ENCODE data around the gene CORO2B.

CORO2B gene

DNA sequence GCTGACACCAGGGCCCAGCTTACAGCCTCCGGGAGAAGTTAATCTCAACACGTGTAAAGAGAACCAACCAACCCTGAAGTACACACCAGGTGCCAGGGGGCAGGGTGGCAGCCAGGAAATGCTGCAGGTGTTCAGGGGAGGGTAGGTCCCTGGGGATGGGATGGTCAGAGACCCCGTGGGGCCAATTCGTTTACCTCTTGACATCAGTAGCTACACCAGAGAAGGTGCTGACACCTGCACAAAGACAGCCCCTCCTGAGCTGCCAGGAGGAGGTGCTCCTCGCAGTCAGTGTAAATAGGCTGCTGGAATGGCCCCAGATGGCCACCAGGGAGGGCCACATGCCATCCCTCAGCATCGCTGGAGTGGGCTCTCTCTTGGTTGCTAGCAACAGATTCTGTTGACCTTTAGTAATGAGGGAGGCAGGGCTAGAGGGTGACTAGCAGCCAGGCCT lies 52.8 kb downstream of the CORO2B start:
- peak; percentile 67 for DNase-seq

DNA sequence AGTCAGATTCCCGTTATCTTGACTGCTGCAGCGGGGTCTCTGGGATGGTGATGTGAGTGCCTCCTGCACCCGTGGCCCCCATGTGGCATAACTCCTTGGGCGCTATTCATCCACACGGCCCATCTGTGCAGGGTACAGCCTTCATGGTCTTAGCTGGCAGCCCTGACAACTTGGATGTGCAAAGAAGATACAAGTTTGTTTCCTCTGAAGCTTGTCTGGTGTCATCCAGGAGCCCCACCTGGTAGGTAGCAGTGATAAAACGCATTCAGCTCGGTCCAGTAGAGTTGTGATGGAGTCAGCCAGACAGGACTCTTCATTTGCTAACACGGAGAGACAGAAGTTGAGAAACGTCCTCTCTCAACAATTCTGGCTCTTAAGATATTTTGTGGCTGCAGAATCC lies 53.3 kb downstream of the CORO2B start:
- no peak for DNase-seq

DNA sequence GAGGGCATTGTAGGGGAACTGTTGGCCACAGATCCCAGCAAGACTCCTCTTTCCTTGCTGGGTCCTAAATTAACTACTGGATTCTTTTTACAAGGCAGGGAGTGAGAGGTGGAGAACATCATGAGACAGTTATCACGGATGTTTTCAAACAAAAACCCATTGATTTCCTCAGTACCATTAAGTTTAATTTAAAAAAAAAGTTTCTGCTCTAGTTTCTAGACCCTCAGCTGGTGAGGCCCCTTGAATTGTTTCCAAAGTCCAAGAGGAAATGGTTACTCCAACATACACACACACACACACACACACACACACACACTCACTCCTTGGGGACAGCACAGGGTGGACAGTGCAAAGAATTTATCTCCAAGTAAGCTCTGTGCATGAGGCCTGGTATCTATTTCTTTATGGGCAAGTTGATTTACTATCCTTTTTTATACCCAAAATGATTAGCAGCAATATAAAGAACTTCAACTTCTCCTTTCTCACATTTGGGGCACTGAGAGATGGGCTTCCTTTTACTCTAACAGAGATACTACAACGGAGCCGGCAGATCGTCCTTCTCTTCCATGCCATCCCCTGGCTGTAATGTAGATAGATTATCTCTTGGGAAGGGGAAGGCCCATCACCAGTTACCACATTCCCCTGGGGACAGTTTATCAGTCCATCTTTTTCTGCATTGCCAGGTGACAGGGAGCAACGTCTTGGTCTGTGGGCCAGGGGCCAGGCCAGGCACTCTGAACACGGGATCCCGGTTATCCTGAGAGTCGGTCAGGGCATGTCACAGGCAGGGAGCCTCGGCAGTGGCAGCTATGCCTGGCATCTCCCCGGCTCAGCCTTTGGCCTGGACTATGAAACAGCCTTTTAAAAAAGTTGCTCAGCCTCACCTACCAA lies 54.7 kb downstream of the CORO2B start:
- no peak for DNase-seq

DNA sequence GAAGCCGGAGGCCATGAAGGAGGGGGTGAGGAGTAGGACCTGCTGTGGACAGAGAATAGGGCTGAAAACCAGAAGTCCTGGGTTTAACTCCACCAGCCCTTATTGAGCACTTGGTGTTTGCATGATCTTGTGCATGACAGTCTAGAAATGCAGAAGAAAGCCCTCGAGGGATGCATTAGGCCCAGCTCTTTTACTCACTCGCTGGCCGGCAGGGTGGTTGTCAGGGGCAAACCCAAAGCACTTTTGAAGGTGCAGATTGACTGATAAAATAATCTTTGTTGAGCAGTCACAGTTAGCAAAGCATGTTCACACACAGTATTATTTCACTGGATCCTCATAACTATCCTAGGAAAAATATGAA lies 55.3 kb downstream of the CORO2B start:
- DNase-seq = no peak

DNA sequence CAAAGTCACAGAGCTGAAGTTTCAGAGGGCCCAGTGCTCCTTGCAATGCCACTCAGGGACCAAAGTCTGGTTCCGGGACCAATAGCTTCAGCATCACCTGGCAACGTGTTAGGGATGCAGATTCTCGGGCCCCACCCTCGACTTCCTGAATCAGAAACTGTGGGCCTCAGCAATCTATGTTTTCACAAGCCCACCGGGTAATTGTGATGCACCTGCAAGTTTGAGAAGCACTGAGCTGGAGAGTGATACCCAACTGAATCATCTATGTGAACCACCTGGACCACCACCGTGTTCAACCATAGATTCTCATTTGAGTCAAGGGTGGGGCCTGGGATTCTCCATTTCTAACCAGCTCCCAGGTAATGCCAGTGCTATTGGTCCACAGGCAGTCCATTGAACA lies 55.7 kb downstream of the CORO2B start:
- DNase-seq = no peak

DNA sequence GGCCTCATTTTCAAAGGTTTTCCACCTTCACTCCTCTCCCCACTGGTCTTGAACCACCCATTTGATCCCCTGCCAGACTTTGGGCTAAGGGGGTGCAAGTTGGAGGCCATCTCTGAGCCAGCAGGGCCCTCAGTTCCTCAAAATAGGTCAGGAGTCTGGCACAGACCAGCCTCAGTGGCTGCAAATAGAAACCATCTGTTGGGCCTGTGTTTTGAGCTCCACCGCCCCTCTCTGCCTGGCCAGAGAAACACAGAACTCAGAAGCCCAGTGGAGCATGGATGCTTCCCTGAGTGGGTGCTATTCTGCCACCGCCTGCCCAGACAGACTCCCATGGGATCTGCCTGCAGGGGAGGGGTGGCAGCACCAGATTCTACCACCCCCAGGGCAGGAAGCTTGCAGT lies 56.3 kb downstream of the CORO2B start:
- no peak for DNase-seq

DNA sequence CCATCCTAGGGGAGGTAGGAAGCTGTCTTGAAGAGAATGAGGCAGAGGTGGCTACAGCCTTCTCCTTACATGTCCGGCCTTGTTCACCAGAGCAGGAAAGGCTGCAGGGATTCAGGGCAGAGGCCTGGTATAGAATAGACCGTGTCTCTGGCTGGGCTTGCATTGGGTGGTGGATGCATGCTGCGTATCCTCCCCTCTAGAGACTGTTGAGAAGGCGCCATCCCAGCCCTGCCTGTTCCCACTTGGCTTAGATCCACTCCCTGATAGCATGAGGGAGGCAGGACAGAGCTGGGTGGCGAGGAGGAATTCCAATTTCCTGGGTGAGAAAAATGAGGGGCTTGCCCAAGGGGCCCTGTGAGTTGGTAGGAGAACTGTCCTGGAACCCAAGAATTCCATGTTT lies 57.5 kb downstream of the CORO2B start:
- no peak for DNase-seq

DNA sequence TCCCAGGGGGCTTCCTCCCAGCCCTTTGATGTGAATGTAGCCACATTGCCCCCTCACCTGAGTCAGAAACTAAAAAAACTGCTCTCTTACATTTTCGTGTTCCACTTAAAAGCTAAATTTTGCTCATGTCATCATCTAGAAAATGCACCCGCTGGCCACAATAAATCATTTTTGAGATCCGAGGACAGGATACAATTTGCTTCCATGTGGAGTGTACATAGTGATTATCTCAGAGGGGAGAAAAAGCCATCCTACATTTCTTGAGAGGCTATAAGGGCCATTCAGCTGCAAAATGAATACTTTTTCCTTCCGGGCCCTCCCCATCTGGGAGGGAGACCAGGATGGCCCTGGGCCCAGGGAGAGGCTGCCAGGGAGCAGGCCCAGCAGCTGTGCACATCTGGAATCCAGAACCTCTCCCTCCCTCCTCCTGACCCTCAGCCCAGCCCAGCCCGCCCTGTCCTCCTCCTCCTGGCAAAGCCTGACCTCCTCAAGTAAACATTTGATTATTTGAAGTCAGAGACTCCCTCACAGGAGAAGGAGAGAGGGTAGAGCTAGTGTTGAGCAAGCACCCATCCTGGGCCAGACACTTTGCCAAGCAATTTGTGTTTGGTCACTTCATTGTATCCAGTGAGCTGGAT lies 59.1 kb downstream of the CORO2B start:
- no peak for DNase-seq

DNA sequence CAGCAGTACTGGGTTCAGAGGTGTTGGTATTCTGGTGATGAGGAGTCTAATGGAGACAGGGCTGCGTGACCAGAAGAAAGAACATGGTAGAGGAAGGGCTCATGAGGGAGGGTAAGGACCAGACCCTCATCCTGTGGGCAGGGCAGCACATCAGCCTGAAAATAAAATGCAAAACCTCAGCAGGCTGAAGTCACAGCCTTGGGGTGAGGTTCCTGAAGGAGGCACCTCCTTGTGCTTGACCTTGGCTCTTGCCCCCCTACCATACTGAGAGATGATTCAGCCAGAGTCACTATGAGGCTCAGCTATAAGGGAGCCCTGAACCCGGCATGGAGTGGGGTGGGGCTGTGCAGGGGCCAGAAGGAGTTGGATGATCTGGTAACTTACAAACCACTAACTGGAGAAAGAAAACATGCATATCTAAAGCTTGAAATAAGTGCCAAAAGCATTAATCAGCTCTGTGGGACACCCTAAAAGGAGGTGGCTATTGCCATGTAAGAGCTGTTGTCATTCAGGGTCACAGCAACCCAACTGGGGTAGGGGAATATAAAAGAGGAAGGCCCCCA lies 60.2 kb downstream of the CORO2B start:
- no peak for DNase-seq

DNA sequence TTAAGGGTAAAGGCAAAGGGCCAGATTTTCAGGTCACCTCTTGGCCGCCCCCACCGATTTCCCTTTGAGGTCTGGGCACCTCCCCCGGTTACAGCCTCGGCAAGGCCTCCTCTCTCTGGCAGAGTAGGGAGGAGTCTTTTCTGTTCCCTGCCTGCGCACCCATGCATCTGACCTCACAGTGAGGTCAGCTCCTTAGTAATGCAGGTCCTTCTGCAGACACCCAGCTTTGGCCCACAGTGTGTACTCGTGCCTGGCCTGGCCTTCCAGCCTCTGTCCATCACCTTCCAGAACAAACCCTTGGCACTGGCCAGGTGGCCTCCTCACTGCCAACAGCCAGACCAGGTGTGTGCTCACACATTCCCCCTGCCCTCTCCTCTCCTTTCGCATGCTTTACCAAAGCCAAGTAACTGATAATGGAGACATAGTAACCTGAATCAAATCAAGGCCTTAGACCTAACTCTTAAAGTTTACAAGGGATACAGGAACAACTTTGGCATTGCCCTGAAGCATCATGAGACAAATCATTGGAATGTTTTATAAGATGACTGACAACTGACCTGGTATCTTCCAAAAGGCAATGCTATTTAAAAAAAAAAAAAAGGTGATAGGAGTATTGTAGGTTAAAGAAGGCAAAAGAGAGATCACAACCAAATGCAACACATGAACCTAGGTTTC lies 61.3 kb downstream of the CORO2B start:
- DNase-seq = no peak

DNA sequence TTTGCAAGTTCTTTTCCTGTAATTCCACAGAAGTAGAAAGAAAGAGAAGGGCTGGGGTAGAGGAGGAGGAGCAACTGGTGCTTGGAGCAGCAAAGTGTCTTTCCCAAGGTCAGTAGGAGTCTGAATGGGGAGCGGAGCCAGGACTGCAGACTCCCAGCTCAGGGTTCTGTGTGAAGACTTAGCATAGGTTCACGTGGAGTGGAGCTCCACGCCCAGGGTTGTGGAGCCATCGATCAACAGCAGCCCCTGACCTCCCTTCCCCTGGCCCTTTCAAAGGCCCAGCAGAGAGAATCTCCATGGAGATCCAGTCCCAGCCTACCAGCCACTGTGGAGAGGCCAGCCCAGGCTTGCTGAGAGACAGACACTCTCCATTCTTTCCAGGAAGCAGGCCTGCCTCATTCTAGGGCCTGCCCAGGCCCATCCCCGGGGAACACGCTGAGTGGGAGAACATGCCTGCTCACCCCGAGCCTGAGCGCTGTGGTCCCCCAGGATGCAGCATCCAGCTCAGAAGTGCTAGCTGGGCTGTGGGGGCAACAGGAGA lies 62.1 kb downstream of the CORO2B start:
- DNase-seq = peak; percentile 65

DNA sequence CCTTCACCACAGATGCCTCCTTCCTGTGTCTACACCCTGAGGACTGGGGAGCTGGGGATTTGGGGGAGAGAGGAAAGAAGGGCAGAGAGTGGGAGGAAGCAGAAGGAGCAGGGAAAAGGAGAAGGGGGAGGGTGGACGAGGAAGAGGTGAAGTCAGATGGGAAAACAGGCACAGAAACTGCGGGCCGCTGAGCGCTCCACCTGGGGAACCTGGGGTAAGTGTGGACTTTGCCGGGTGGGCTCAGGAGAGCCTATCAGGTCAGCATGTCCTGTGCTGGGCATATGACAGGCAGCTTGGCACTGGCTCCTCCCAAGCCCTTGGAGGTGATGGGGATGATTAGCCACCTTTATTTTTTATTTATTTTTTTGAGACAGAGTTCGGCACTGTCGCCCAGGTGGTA lies 62.6 kb downstream of the CORO2B start:
- DNase-seq = no peak

DNA sequence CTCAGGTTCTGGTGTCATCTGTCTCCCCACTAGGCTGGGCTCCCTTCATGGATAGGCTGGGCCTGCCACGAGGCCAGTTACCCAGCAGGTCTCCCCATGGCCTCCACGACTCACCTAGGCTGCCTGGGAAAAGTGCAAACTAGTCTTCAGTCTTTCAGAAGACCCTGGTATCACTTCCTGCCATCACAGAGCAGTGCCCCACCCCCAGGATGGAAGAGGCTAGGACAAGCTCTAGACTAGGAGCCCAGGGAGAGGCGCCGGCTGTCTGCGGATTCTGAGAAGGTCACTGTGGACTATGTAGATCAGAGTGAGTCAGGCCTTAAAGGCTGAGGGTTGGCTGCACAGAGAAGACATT lies 63.7 kb downstream of the CORO2B start:
- DNase-seq = peak; percentile 84

DNA sequence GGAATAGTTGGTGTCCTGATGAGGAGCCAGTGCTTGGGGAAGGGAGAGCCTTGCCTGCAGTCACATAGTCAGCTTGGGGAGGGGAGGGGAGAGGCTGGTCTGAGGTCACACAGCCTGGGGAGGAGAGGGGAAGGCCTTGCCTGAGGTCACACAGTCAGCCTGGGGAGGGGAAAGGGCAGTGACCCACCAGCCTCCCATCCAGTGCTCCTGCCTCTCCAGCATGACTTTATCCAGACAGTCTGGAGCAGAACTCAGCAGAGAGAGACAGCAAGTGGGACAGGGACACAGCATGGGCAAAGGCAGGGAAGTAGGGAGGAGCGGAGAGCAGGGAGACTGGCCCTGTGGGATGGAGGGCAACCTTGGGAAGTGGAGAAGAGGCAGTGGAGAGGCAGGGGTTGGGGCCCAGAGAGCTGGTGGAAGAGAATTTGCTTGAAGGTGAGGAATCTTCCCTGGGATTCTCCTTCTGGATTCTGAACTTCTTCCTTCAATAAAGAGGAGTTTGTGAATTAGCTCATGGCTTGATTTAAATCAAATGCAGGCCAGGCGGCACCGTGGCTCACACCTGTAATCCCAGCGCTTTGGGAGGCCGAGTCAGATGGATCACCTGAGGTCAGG lies 64.5 kb downstream of the CORO2B start:
- DNase-seq = peak; percentile 85

DNA sequence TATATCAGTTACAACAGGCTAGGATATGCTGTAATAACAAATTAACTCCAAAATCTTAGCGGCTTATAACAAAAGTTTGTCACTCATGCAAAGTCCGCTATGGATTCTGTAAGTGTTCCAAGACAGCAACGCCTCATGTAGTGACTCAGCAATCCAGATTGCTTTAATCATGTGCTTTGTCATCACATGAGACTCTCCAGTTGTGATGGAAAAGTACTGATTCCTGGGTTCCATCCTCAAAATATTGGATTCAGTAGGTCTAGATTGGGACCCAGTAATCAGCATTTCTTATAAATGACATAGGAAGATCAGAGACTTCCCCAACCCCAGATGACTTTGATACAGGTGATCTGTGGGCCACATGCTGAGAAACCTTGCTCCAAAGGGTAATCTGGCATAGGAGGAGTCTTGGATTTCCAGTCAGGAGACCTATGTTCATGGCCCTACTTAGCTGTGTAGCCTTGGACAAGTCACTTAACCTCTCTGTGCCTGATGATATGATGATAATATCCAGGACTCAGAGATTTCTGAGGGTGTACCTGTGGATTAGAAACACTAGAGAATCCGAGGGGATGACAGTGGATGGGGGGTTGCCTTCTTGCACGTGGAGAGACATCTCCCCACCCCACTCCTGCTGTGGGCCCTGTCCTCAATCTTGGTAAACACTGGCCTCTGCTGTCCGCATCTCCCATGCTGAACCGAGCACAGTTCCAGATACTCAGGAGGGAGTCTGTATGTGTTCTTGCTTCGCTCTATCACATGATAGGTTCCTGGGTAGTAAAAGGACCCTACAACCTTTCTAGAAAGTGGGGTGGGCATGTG lies 65.5 kb downstream of the CORO2B start:
- DNase-seq = peak; percentile 40

DNA sequence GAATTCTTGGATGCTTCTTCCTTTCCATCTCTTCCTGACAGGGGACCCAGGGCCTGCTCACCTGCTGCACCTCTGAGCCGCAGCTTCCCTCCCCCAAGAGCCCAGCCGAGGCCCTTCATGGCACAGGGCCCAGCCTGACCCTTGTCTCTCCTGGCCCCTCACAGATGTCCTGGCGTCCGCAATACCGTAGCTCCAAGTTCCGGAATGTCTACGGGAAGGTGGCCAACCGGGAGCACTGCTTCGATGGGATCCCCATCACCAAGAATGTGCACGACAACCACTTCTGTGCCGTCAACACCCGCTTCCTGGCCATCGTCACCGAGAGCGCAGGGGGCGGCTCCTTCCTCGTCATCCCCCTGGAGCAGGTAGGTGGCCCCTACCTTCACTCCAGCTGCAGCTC lies 66.2 kb downstream of the CORO2B start:
- peak; percentile 49 for DNase-seq

DNA sequence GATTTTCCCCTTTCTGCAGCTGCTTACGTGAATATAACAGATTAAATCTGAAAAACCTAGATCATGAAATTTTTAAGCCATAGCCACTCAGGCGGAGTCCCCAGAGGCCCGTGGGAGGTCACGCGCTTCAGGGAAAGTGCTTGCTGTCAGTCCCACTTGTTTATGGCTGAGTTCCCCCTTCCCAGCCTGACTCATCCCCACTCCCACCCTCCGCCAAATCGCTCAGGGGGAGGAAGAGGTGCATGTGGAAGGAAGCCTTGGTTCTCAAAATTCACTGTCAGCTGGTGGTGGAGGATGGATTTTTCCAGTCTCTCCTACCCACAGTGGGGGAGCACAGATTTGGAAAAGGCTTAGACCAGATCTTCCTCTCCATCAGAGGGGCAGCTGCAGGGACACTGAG lies 67.4 kb downstream of the CORO2B start:
- DNase-seq = peak; percentile 57

DNA sequence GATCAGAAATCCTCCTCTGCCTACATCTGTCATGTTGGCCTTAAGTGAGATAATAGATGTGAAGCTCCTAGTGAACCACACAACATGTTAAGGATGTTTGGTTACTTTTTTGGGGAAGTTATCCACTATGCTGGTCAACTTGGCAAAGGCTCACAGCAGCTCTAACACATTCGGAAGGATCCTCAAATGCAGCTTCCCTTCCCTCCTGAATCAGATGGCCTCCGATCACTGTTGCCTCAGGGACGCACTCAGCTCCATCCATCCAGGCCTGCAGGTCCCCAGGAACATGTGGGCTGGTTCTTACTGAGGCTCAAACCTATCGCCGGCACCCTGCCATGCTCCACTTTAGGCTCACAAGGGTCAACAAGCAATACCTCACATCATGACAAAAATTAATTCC lies 67.9 kb downstream of the CORO2B start:
- peak; percentile 47 for DNase-seq

DNA sequence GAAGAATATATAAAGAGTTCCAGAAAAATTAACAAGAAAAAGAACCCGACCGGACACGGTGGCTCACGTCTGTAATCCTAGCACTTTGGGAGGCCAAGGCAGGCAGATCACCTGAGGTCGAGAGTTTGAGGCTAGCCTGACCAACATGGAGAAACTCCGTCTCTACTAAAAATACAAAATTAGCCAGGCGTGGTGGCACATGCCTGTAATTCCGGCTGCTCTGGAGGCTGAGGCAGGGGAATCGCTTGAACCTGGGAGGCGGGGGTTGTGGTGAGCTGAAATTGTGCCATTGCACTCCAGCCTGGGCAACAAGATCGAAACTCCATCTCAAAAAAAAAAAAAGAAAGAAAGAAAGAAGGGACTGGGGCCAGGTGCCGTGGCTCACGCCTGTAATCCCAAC lies 68.6 kb downstream of the CORO2B start:
- DNase-seq = peak; percentile 15

DNA sequence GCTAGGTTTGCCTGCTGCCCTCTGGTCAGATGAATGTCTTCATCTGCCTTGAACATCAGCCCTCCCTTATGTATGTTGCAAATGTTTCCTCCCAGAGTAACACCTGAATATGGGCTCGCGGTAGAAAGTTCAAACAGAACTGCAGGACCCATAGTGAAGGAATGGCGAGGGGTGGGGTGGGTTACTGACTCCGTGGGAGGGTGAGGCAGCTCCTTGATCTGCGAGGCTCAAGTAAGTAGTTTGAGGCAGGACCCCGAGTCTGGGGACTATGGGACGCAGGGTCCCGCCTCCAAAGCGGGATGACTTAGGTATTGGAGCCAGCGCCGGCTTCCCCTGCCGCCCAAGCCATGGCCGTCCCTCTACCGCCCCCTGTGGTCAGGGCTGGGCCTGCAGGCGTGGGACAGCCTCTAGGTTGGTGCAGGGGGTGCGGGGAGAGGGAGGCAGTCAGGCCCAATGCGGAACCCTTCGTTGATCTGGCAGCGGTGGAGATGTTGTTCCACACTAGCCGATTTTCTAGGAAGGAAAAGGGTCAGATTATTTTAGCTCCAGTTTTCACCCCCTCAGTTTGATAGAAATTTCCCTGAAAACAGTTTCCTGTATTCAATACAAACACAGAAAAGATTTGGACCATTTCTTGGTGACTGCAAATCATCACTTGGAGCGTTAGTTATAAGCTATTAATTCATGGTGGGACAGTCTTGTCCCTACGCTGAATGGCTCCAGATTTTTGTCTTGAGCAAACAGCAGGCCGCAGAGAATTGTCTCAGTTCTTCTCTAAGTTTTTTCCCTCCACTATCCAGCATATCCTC lies 72.3 kb downstream of the CORO2B start:
- peak; percentile 90 for DNase-seq

DNA sequence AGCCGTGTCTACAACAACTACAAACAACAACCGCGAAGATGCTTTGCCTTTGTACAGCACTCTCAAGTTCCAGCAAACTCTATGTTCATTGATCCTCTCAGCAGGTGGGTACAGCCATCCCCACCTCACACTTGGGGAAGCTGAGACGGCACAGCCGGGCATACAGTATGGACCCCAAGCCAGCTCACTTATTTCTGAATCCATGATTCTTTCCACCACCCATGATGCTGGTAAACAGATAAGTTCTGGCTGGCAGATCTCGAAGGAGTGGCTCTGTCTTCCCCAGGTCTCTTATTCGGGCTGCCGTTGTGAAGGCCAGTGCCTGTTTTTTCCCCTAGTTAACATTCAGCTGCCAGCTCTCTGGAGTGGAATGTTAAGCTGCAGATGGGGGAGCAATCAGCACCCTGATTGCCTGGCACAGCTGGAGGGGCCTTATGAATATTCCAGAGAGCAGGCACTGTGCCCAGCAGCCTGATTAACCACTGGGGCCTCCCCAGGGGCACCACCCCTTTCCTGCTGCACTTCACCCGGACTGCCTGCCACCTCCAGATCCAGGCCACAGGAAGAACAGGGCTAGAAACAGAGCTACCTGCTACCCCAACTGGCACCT lies 73.2 kb downstream of the CORO2B start:
- DNase-seq = peak; percentile 41
